Stimulated activated CD4-positive, alpha-beta T cell treated with anti-CD3 and anti-CD28 coated beads, Interleukin-1b, Interleukin-23, amount 100 ng/mL, for 1 hour (primary cell): Measurements from ENCODE around the gene KCNQ1.

ENCODE experiments used
- DNase-seq, 2 donors: peaks; one replicate each; pipeline ENCODE4 v3.0.0-alpha.2; 2020; ENCODE audit warnings: low read depth in 2 of 2

KCNQ1 gene

GRCh38 chr11:2699531-2700414, 255.0 kb downstream of the KCNQ1 start, which contains the start of gene KCNQ1OT1:
Gene KCNQ1OT1, minus strand, starts transcription at chr11:2699994.
- peak; percentile 62 to 68 for DNase-seq

DNA sequence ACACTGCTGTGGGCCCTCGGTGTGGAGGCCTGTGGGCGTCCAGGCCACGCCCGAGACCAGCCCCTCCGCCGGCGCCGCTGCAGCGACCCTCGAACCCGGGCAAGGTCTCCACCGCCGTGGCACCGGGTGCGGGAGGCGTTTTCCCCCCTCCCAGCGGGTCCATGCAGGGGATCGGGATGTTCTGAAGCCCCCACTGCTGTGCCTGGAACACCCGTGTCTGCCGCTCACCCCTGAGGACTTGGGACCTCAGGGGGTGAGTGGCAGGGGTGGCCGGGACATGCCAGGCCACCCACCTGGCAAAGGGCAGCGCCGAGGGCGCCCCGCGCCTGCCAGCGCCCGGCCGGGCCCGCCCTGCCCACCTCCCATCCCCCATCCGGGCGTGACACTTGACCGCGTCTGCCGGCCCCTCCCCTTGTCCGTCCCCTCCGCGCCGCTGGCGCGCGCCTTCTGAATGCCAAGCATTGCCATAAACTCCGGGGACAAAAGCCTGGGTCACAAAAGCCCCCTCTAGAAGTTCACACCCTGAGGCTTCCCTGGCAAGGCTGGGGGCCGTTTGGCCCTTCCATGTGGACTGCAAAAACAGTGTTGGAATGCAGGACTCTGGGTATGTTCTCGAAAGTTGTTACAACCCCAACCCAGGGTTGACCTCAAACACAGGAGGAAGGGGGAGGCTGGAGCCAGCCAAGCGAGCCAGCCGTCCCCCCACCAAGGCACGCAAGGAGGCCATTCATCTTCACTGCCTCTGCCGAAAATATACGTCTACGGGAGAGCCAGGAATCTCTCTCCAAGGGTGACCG, 255.8 kb downstream of the KCNQ1 start:
- no peak for DNase-seq

DNA sequence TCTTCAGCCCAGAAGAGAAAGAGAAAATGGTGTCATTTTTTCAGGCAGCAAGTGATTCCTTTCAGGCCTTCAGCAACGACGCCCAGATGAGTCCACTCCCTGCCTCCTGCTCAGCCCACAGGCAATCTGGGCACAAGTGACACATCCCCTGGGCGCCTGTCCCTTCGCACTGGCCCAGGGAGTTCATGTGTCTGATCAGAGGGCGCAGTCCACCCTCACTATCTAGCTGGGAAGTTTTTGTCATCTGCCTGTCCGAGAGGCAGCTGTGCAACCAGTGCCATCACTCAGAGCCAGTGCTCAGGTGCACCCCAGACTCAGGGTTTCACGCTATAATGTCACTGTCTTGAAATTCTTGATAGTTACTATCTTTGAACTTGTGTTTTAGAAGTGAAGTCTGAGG, 256.4 kb downstream of the KCNQ1 start:
- no peak for DNase-seq

DNA sequence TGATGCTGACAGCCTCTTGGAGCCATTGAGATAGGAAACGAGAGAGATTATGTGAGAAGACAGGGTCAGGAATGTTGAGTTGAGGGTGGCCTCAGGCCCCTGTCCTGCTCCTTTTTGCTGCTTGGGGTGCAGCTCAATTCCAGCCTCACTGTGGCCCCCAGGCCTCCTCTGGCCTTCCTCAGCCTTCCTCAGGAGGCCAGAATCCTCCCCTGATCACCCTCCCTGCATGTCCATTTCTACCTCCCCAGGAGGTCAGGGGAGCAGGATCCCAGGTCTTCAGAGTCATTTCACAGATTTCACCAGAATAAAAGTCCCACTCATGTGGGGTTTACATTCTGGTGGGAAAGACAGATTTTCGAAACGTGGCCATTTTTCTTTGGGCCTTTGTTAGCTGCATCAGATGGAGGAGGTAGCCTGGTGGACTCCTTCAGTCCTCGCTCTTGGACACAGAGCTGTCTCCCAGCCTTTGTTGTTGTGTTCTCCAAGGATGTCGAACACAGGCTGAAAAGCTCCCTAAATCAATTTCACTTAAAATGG, 257.2 kb downstream of the KCNQ1 start:
- DNase-seq: no peak

DNA sequence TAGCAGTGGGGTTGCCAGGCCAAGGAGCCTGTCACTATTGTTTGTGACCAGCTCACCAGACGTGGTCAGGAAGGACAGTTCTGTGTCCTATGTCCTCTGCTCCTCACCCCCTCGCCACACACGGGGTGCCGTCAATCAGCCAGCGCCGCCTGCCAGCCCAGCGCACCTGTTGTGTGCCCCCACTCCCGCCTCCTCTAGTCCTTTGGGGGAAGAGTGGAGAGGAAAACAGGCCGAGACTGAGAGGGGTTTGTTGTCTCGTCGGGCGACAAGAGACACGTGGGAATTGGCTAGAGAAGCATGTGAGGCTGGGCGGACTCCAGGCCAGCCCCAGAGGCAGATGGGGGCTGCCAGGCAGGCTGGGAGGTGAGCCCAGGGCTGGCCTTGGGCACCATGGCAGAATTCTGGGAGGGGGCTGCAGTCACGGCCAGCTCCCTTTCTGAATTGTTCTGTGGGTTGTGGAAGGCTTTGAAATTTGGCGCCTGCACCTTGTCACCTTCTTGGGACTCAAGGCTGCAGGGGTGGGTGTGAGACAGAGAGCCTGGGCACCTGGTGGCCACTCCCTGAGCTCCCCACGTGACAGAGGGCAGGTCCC, 258.1 kb downstream of the KCNQ1 start:
- DNase-seq: no peak

GRCh38 chr11:2703363-2704141, 258.7 kb downstream of the KCNQ1 start:
- no peak for DNase-seq

DNA sequence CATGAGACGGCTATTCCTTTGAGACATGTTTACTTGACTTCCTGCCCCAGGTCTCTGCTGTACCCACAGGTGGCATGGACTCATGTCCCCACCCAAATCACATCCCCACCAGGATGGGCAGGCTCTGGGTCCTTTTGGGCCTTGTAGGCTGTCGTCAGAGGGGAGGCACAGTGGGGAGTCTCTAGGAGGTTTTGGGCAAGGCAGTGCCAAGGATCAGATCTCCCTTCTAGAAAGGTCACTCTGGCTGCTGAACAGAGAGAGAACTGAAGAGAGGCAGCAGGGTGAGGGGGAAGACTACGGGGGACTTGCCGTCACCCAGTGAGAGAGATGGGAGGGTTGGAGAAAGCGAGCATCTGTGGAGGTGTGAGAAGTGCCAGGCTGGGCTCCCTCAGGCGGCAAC, 259.5 kb downstream of the KCNQ1 start:
- no peak for DNase-seq

DNA sequence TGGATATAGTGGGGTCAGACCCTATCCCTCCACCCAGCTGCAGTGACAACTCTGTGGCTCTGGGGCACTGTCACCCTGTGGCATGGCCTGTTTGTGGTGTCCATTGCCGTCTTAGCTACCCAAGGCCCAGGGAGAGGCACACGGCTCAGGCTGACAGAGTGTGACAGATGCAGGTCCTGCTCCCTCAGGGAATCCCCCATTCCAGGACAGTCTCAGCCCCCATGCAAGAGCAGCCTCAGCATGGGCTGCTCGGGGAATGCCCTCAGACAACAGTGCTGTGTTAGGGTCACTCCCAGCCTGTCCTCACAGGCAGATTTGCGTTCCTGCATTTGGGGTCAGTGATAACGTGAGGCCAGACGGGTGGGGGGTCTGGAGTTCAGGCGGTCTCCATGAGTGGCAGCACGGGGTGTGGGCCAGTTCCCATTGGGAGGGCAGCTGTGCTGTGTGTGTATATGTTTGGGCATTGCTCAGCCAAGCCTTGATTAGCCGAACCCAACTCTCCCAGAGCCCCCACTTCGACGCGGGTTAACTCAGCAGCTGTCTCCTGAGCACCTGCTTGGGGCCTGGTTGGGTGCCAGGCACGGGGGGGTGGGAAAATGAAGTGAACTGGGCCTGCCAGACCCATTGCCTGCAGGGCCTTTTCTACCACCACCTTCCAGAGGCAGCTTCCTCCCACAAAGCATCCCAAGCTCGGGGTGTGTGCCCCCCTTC, 260.2 kb downstream of the KCNQ1 start:
- DNase-seq: no peak

DNA sequence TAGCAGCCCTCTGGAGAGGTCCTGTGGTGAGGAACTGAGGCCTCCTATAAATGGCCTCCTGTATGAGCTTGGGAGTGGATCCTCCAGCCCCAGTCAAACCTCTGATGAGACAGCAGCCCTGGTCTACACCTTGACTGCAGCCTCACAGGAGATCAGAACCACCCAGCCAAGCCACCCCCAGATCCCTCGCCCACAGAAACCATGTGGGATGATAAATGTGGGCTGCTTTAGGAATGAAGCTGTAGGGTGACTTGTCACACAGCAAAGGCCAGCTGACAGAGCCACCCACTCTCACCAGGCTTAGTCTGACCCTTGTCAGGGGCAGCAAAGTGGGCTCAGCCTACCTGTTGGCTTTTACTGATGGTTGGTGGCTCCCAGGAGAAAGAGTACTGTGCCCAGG, 261.5 kb downstream of the KCNQ1 start:
- DNase-seq: no peak

DNA sequence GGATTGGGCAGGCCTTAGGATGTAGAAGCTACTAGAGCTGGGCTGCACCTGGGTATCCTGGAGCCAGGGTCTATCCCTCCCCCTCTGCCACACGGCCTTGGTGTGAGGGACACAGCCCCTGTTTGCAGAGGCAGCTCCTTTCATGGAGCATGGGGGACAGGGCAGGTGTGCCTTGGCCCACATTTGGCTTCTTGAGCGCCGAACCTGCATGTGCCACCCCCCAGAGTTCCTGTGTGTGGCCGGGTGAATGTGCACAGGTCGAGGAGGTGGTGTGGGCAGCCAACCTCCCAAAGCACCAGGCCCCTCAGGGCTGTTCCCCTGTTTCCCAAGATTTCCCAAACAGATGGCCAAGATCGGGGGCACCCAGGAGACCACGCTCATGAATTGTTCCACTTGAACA, 262.9 kb downstream of the KCNQ1 start:
- DNase-seq: no peak

DNA sequence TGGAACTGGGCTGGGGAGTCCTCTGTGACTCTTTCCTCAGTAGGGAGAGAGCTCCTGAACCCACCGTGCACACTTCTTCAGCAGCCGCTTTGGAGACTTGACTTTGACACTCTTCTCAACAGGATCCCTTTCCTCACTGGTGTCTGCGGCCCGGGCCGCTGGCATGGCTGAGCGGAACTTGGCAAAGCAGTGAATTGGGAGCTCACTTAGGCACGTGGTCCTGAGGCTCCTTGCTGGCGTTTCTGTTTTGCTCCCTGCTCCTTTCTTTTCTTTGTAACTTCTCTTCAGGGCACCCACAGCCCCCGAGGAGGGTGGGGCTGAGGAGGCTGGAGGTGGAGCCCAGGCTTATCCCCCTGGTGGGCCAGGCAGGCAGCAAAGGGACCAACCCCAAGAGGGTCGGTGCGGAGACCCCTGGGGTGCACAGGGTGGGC, 263.4 kb downstream of the KCNQ1 start:
- no peak for DNase-seq

DNA sequence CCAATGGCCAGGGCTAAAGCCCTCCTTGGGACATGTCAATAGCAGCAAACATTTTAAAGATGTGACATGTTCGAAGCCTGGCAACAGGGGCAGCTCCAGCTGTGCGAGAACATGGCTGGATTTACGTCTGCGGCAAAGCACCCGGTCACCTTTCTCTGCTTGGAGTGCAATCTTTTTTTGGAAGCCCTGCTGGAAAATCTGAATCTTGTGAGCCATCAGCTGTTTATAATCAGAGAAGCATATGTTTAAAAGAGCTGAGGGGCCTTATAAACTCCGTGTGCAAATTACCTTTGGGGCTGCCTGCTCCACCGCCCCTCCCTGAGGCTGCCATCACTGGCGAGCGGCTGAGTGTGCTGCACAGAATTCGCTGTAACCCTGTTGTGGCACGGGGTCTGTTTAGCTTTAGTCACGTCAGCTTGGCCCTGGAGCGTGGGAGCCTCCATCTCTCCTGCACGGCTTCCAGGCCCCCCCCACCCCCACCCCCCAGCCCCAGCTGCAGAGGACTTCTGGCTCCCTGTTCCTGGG, 264.0 kb downstream of the KCNQ1 start:
- no peak for DNase-seq

GRCh38 chr11:2709429-2709828, 264.6 kb downstream of the KCNQ1 start:
- no peak for DNase-seq

DNA sequence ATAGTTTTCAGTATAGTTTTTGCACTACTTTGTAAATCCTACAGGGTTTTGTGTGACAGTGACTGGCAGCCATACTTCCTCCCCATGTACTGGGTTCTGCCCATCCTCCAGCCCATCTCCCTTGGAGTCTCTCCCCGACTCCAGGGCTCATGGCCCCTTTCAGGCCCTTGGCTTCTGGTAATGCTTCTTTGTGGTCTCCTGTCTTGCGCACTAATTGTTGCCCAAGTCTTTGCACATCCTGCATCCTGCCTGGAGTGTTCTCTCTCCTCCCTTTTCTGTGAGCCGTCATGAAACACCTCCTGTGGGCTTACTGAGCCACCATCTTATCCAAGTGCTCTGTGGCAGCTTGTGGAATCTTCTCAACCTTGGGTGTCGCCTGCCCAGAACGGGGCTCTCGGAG, 266.4 kb downstream of the KCNQ1 start:
- no peak for DNase-seq

- DNase-seq: no peak
Measured at GRCh38 chr11:2713094-2713493, 268.3 kb downstream of the KCNQ1 start.

- no peak for DNase-seq
Measured at GRCh38 chr11:2713661-2714462, 269.1 kb downstream of the KCNQ1 start.

- DNase-seq: no peak
Measured at GRCh38 chr11:2714463-2714800, 269.6 kb downstream of the KCNQ1 start.

DNA sequence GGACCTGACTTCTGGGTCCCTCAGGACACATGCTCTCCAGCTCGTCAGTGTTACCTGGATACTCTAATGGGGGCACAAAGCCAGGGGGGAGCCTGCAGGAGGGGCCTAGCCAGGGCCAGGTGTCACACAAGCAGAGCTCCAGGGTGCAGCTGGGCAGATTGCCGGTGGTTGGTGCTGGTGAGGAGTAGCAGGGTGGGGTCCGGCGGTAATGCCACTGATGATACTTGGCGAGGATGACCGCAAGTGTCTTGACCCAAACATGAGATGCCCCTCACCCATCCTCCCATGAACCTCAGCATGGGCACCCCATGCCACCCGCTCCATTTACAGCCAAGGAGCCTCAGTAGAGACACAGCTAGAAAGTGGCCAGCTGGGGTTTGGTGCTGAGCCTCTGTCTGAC, 270.1 kb downstream of the KCNQ1 start:
- DNase-seq: no peak

GRCh38 chr11:2715716-2716350, 271.0 kb downstream of the KCNQ1 start:
- DNase-seq: no peak
